WERI-Rb-1 (cell line): ENCODE data around the gene INPP5K.

Source experiments
- DNase-seq: peaks from one replicate; pipeline ENCODE4 v3.0.0-alpha.2; 2020
- H3K27ac ChIP-seq: fragments of 250-450 bp; sonication (Bioruptor Pico); 2 replicates; pipeline ENCODE4 v1.5.1; 2020; ENCODE audit warnings: mild to moderate bottlenecking, moderate library complexity
- H3K27me3 ChIP-seq: fragments of 250-450 bp; sonication (Bioruptor Pico); 2 replicates; pipeline ENCODE4 v1.5.1; 2021; ENCODE audit warnings: mild to moderate bottlenecking, low read depth, moderate library complexity; ENCODE audit not compliant: insufficient read depth, severe bottlenecking
- H3K36me3 ChIP-seq: fragments of 250-450 bp; sonication (Bioruptor Pico); 2 replicates; pipeline ENCODE4 v1.5.1; 2020; ENCODE audit warnings: mild to moderate bottlenecking, moderate library complexity
- H3K4me3 ChIP-seq: 2 replicates; pipeline ENCODE4 v1.5.1; 2011; ENCODE audit warnings: low read depth, mild to moderate bottlenecking, control low read depth, low read length
- H3K9me3 ChIP-seq: fragments of 250-450 bp; sonication (Bioruptor Pico); 2 replicates; pipeline ENCODE4 v1.5.1; 2021; ENCODE audit warnings: mild to moderate bottlenecking, moderate library complexity; ENCODE audit not compliant: severe bottlenecking
- TF ChIP-seq, protein P1 (sequence below): IDR thresholded peaks from 2 replicates; pipeline ENCODE4 v1.5.1; 2011; ENCODE audit warnings: low read depth, mild to moderate bottlenecking, control low read depth, inconsistent platforms, low read length

Gene INPP5K

DNA sequence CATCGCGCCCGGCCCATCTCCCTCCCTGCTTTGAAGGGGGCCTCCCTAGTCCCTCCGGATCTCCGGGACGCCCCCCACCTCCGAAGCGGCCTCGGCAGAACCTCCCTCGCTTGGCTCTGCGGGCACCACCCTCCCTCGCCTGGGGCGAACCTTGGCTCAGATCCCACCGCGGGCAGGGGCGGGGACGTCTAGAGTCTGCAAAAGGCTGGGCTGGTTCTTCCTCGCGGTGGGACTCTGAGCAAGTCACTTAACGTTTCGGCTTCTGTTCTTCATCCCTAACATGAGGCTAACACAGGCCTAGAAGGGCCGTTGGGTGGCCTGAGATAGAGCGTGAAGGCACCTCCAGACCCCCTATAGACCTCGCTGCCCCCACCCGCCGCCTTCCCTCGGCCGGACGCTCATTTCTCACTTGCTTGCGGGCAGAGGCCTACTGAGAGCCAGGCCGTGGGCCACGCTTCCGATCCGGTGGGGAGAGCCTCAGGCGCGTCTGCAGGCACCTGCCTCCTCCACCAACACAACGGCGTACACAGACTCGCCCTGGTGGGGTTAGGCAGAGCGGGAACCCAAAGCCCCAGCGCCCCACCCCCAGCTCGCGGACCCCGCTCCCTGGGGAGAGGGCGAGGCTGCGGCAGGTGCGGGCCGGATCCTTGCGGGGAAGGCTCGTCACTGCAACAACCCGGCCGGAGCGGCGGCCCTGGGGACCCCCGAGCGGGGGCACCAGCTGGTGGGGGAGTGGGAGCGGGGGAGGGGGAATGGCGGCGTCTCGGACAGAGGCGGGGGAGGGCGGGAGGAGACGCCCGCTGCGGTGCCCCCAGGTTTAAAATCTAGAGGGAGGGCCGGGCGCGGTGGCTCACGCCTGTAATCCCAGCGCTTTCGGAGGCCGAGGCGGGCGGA is 29.4 kb downstream of the INPP5K start:
- no peak overlapping the region for H3K4me3 ChIP-seq
- H3K36me3 ChIP-seq = peaks cover 11% of the 10 kb centered on the region
- H3K9me3 ChIP-seq = peaks cover 3% of the 10 kb centered on the region
- H3K27me3 ChIP-seq = no peaks in the 10 kb centered on the region
- no peak overlapping the region for H3K27ac ChIP-seq
- DNase-seq = no peak
- TF ChIP-seq, protein P1, sequence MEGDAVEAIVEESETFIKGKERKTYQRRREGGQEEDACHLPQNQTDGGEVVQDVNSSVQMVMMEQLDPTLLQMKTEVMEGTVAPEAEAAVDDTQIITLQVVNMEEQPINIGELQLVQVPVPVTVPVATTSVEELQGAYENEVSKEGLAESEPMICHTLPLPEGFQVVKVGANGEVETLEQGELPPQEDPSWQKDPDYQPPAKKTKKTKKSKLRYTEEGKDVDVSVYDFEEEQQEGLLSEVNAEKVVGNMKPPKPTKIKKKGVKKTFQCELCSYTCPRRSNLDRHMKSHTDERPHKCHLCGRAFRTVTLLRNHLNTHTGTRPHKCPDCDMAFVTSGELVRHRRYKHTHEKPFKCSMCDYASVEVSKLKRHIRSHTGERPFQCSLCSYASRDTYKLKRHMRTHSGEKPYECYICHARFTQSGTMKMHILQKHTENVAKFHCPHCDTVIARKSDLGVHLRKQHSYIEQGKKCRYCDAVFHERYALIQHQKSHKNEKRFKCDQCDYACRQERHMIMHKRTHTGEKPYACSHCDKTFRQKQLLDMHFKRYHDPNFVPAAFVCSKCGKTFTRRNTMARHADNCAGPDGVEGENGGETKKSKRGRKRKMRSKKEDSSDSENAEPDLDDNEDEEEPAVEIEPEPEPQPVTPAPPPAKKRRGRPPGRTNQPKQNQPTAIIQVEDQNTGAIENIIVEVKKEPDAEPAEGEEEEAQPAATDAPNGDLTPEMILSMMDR = no peak

GRCh38 chr17:1485423-1486376 is 30.7 kb downstream of the INPP5K start:
- H3K27me3 ChIP-seq = no peaks in the 10 kb centered on the region
- H3K36me3 ChIP-seq = peaks cover 15% of the 10 kb centered on the region
- H3K9me3 ChIP-seq = peaks cover 3% of the 10 kb centered on the region
- peak; percentile 53 for DNase-seq
- TF ChIP-seq, protein P1 = no peak
- peak overlapping the region; percentile 69 for H3K4me3 ChIP-seq
- H3K27ac ChIP-seq = peak overlapping the region; percentile 73

DNA sequence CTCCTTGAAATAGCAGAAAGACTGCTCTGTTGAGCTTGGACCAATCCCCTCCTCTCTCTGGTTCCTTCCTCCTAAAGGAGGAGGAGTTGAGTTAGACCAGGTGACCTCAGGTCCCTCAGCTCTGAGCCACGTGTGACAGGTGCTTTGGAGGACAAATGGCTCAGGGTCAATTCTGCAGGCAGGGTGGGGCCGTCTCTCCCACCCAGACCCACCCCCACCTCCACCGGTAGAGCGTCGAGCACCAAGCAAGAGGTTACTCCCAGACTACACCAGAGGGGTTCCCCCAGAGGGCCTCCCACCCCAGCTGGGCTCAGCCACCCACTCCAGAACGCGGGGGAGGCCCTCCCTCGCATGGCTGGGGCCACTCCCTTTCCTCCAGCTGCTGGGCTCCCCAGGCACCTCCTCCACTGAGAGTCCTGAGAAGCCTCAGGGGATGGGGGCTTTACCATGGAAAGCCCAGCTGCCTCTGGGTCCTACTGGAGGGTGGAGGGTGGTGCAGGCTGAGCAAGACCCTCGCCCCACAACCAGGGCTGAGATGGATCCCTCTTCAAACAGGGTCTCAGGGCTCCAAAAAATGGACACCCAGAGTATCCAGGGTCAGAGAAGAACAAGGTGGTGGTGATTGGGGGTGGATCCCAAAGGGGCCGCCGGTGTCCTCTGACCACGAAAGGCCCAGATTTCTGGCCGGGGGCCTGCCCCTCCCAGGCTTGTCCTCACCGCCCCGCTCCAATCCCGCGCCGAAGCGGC is 31.6 kb downstream of the INPP5K start:
- TF ChIP-seq, protein P1 = 0 out of 2 replicates have a peak, but pooled peaks have one; percentile 14
- no peaks in the 10 kb centered on the region for H3K27me3 ChIP-seq
- peaks cover 22% of the 10 kb centered on the region for H3K36me3 ChIP-seq
- H3K4me3 ChIP-seq = peak overlapping the region; percentile 69
- peak; percentile 68 for DNase-seq
- H3K9me3 ChIP-seq = peaks cover 3% of the 10 kb centered on the region
- H3K27ac ChIP-seq = peak overlapping the region; percentile 73

DNA sequence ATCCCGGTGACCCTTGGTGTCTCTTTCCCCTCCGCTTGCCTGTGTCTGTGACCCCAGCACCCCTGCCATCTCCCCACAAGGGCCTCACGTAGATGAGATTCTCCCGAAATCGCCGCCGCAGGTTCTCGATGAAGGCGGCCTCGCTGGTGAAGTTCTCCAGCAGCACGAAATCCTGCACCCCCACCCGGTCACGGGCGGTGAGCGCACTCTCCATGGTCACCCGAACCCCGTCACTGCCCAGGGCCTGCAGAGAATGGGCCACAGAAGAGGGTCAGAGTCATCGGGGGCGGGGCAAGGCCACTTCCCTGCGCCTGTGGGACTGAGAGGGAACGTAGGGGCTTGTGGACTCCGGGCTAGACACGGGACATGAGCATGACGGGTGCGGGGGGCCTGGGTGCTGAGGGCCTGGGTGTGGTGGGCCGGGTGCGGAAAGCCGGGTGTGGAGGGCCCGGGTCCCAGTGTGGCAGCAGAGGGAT is 32.3 kb downstream of the INPP5K start:
- H3K9me3 ChIP-seq = peaks cover 3% of the 10 kb centered on the region
- no peak for DNase-seq
- H3K4me3 ChIP-seq = no peak overlapping the region
- TF ChIP-seq, protein P1 = no peak
- H3K27ac ChIP-seq = 0 out of 2 replicates have a peak overlapping the region, but pooled peaks have one; percentile 31
- peaks cover 22% of the 10 kb centered on the region for H3K36me3 ChIP-seq
- no peaks in the 10 kb centered on the region for H3K27me3 ChIP-seq

- TF ChIP-seq, protein P1 = no peak
- Histone ChIP-seq H3K9me3 (peaks cover 3% of the 10 kb centered on the region), H3K27ac (no peak overlapping the region), H3K36me3 (peaks cover 34% of the 10 kb centered on the region), H3K4me3 (no peak overlapping the region), H3K27me3 (no peaks in the 10 kb centered on the region)
- no peak for DNase-seq
Measured at GRCh38 chr17:1482680-1483079, 33.7 kb downstream of the INPP5K start.
